Chondrocyte (in vitro differentiated cells): Measurements from ENCODE around the gene INTS14. TPM values are rescaled to one million over a fixed set of nuclear protein-coding genes. Genes with fewer than 3 reads are reported as not detected.

ENCODE experiments used
- DNase-seq: peaks from one replicate; pipeline ENCODE4 v3.0.0; 2021; ENCODE audit warnings: mixed read lengths, low spot score
- H3K27ac Mint-ChIP-seq: one replicate; pipeline ENCODE4 v1.8.0; 2021; ENCODE audit warnings: mild to moderate bottlenecking, moderate library complexity, mixed read lengths; ENCODE audit not compliant: unreplicated experiment
- H3K27me3 Mint-ChIP-seq: 2 replicates; pipeline ENCODE4 v1.8.0; 2021; ENCODE audit warnings: low read depth, mixed read lengths
- H3K36me3 Mint-ChIP-seq: 2 replicates; pipeline ENCODE4 v1.8.0; 2021; ENCODE audit warnings: low read depth, mixed read lengths
- H3K4me1 Mint-ChIP-seq: 2 replicates; pipeline ENCODE4 v1.8.0; 2021; ENCODE audit warnings: low read depth, mild to moderate bottlenecking, mixed read lengths
- H3K4me3 Mint-ChIP-seq: one replicate; pipeline ENCODE4 v1.8.0; 2021; ENCODE audit warnings: mild to moderate bottlenecking, moderate library complexity, mixed read lengths; ENCODE audit not compliant: unreplicated experiment
- H3K9me3 Mint-ChIP-seq: 2 replicates; pipeline ENCODE4 v1.8.0; 2021; ENCODE audit warnings: low read depth, mixed read lengths
- total RNA-seq: library from RNA; stranded (reverse); gene quantifications from 3 replicates; pipeline ENCODE4 v1.2.1, GENCODE V29; 2021
- TF ChIP-seq, protein P1 (sequence below): fragments of 200-600 bp; sonication (generic); IDR thresholded peaks from 2 replicates; pipeline ENCODE4 v1.5.0; 2021; ENCODE audit warnings: antibody characterized with exemption, mild to moderate bottlenecking, moderate library complexity

The INTS14 gene
- total RNA-seq, 1 donor from 2014 or later: 25.4 TPM

DNA sequence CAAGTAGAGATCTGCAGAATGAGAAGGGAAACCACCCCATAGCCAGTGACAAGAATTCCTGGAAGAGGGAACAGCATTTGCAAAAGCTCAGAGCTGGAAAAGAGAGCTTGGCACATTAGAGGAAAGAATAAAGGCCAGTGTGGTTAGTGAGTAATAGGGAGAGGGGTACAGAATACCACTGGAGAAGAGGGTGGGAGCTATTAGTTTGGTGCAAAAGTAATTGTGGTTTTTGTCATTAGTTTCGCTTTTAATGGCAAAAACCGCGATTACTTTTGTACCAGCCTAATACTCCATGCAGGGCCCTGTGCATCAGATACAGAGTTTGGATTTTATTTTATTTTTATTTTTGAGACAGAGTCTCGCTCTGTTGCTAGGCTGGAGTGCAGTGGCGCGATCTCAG, 20.6 kb upstream of the INTS14 start:
- no peaks in the 10 kb centered on the region for H3K4me1 Mint-ChIP-seq
- H3K27ac Mint-ChIP-seq: no peak overlapping the region
- no peak overlapping the region for H3K4me3 Mint-ChIP-seq
- TF ChIP-seq, protein P1, sequence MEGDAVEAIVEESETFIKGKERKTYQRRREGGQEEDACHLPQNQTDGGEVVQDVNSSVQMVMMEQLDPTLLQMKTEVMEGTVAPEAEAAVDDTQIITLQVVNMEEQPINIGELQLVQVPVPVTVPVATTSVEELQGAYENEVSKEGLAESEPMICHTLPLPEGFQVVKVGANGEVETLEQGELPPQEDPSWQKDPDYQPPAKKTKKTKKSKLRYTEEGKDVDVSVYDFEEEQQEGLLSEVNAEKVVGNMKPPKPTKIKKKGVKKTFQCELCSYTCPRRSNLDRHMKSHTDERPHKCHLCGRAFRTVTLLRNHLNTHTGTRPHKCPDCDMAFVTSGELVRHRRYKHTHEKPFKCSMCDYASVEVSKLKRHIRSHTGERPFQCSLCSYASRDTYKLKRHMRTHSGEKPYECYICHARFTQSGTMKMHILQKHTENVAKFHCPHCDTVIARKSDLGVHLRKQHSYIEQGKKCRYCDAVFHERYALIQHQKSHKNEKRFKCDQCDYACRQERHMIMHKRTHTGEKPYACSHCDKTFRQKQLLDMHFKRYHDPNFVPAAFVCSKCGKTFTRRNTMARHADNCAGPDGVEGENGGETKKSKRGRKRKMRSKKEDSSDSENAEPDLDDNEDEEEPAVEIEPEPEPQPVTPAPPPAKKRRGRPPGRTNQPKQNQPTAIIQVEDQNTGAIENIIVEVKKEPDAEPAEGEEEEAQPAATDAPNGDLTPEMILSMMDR: no peak
- H3K36me3 Mint-ChIP-seq: peaks cover 4% of the 10 kb centered on the region
- no peaks in the 10 kb centered on the region for H3K27me3 Mint-ChIP-seq
- no peaks in the 10 kb centered on the region for H3K9me3 Mint-ChIP-seq
- DNase-seq: no peak

DNA sequence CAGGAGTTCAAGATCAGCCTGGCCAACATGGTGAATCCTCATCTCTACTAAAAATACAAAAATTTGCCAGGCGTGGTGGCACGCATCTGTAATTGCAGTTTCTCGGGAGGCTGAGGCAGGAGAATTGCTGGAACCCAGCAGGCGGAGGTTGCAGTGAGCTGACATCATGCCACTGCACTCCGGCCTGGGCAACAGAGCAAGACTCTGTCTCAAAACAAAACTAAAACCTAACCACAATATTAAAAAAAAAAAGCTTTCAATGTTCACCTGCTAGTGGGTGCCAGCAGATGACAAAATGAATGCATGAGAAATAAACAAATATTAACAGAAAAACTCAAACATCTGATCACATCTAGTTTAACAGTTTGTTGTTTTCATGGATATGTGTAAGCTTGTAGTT, 19.8 kb upstream of the INTS14 start:
- TF ChIP-seq, protein P1: no peak
- H3K4me1 Mint-ChIP-seq: no peaks in the 10 kb centered on the region

DNA sequence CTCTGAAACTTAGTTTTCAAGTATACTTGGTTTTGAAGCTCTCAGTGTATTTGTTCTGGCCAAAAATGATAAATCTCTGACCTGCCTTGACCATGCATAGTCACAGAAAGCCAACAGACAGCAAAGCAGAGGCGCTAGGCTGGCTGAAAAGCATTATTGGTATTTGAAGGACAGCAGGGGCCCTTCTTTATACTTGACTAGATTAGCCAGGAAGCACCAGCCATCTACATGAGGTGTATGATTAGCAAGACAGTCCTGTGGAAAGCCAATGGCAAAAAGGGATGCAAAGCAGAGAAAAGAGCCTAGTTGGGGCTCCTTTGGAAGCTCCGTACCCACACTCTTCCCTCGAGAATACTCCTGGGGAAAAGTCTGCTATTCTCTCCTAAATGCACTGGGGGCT, 18.6 kb upstream of the INTS14 start:
- DNase-seq: no peak
- Mint-ChIP-seq H3K9me3 (no peaks in the 10 kb centered on the region), H3K27ac (no peak overlapping the region), H3K4me1 (no peaks in the 10 kb centered on the region), H3K36me3 (peaks cover 15% of the 10 kb centered on the region), H3K27me3 (no peaks in the 10 kb centered on the region), H3K4me3 (no peak overlapping the region)
- TF ChIP-seq, protein P1: no peak

More for the DNA sequence above, 19.8 kb upstream of the INTS14 start:
- no peak overlapping the region for H3K4me3 Mint-ChIP-seq
- peaks cover 8% of the 10 kb centered on the region for H3K36me3 Mint-ChIP-seq
- H3K27me3 Mint-ChIP-seq: no peaks in the 10 kb centered on the region
- no peak for DNase-seq
- no peak overlapping the region for H3K27ac Mint-ChIP-seq
- no peaks in the 10 kb centered on the region for H3K9me3 Mint-ChIP-seq

DNA sequence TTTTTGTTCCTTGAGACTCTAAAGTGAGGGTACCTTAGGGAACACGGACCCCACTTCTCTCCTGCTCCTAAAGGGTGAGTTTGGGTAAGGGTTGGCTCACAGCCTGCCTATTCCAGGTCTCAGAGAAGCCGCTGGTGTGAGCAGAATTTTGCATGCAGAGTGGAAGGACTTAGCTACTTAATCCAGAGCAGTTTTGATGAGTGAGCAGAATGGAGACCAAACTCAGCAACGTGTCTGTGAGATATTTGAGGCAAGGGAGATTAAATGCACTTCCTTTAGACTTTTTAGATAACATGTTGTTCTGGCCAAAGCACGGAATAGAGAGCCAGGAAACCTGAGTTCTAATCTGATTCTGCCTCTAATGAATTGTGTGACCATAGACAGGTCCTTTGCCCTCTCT, 15.9 kb upstream of the INTS14 start:
- TF ChIP-seq, protein P1: no peak
- DNase-seq: no peak
- Mint-ChIP-seq H3K27ac (no peak overlapping the region), H3K4me3 (no peak overlapping the region), H3K27me3 (no peaks in the 10 kb centered on the region), H3K4me1 (no peaks in the 10 kb centered on the region), H3K9me3 (no peaks in the 10 kb centered on the region), H3K36me3 (peaks cover 17% of the 10 kb centered on the region)

DNA sequence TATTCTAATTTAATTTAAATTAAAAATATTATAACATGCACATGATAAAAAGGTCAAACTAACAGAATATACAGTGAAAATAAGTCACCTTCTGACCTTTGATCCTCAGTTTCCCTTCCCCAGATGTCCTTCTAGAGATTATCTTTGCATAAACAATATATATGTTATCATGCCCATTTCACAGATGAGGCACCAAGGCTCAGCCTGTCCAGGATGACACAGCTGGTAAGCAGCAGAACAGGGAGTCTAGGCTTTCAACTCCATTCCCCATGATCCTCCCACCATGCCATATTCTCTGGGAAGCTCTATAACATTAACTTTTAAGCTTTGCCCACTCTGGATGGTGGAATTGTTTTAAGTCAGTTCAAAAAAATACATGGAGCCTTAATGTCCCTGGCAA, 12.2 kb upstream of the INTS14 start:
- Mint-ChIP-seq H3K27me3 (no peaks in the 10 kb centered on the region), H3K4me3 (no peak overlapping the region), H3K9me3 (no peaks in the 10 kb centered on the region), H3K27ac (no peak overlapping the region), H3K4me1 (no peaks in the 10 kb centered on the region), H3K36me3 (peaks cover 17% of the 10 kb centered on the region)
- TF ChIP-seq, protein P1: no peak
- DNase-seq: no peak
